ENCODE results near the gene ZNF248.
"Not testable (repeated sequence)": the region's sequence is repeated elsewhere in the genome, so short reads cannot be mapped to it uniquely, and the experiment has no call there.

ZNF248 gene

DNA sequence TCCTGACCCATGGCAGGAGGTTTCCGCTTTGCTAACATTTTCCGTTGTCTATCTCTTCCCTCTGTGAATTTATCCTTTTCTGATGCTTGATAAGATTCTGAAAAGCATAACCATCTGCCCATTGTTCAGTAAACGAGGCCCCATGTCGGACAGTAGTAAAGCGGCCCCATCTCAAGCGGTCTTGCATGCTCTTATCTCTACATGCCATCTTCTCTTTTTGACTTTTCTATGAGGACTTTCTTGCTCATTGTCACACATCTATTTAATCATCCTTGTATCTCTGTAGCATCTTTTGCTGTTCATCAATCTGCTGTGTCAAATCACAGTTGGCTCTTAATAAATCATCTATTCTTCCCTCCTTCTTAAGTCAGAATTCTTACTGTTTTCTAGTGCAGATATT is 37.6 kb downstream of the ZNF248 start:
- no peak for DNase-seq

DNA sequence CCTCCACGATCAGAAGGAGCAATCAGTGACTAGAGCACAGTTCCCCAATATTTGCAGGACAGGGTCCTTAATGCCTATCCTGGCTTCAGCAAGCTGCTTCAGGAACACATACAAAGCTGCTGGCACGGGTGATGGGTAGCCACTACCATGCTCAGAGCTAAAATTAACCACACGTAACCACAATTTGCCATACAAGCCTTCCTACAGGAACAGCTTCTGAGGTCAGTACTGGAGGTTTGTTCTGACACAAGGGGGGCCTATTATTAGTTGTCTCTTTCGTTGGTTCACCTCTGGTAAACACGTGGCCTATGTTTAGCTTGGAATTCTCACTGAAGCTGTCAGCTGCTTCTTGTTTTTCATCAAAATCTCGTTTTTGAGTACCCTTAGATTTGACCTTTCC is 41.1 kb downstream of the ZNF248 start:
- DNase-seq: no peak

DNA sequence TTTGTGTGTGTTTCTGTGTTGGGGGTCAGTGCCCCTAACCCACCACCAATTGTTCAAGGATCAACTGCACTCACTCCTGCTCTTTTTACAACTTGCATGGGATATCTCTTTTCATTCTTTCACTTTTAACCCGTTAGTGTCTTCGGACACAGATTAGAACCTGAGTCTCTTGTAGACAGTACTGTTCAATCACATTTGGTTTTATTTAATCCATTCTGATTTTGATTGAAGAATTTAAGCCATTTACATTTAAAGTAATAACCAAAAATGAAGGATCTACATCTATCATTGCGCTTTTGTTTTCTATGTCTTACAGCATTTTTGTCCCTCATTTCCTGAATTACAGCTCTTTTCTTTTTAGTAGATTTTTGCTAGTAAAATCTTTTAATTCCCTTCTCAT is 43.6 kb downstream of the ZNF248 start:
- no peak for DNase-seq

DNA sequence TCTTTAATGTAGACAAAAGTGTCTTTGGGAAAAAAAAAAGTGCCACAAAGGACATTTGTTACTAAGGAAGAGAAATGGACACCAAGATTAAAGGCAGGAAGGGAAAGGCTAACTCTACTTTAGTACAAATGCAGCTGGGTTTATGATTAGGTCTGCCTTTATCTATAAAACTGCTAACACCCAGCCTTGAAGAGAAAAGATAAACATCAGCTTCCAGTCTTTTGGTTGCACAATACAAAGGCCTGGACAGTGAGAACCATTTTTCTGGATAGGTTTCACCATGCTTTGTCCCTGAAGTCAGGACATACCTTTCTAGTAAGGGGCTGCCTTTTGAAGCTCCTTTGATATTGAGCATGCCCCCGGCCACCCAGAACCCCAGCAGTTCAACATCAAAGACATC is 45.1 kb downstream of the ZNF248 start:
- DNase-seq: no peak

DNA sequence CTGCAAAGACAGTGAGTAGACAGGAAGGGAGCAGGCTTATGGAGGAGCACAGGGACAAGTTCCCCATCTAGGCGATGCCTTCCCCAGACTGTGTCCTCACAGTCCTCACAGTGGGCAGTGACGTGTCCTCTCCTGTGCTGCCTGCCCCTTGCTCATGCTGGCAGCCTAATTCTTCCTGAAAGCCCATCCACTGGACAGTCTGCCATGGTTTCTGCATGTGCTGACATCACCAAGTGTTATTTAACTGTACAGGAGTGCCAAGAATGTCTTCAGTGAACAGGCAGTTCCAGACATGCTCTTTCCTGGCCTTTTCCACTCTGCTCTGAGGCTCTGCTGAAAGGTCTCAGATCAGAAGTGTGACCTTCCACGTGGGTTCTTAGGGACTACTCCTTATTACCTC is 54.1 kb downstream of the ZNF248 start:
- DNase-seq: no peak

DNA sequence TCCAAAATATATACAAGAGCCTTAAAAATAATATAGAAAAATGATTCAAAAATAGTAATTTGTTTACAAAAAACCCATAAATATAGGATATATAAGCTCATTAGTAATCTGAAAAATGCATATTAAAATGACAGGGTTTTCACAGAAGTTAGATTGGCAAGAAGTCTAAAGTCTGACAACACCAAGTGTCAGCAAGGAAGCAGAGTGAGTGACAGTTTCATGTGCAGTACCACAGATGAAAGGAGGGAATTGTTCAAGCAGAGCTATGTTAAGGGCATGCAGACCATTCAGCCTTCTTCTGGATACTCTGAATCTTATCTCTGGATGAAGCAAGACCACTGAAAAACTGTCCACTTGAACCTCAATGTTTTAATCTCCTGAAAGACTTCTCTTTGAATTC is 55.9 kb downstream of the ZNF248 start:
- DNase-seq: no peak

DNA sequence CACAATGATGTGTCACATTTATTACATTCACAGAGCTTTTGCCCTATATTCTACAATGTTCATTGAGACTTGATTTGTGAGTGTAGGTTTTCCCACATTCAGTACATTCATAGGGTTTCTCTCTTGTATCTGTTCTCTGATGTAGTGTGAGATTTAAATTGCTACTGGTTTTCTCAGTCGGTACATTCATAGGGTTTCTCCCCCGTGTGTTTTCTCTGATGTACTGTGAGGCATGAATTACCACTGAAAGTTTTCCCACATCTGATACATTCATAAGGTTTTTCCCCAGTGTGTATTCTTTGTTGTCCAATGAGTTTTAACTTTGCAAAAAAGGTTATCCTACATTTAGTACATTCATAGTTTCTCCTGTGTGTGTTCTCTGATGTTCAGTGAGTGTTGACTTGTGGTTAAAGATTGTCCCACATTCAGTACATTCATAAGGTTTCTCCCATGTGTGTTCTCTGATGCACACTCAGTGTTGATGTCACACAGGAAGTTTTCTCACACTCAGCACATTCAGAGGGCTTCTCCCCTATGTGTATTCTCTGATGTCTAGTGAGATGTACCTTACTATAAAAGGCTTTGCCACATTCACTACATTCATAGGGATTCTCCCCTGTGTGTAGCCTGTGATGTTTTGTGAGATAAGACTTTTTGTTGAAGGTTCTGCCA is 63.0 kb downstream of the ZNF248 start:
- no peak for DNase-seq

DNA sequence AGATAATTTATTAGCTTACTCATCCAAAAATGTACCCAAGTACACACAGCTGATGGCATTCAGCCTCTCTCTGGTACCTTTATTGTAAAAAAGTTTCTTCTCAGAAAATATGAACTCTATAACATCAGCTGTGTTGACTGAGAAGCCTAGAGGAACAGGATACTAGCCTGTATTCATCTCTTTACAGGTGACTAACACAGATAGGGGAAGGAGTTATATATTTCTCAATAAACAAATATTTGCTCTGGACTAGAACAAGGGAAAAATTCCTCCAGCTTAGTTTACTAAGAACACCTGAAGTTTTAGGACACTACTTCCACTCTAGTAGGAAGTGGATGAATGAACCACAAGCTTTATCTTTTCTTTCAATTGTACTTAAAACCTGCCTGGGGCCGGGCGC is 67.8 kb downstream of the ZNF248 start:
- no peak for DNase-seq

DNA sequence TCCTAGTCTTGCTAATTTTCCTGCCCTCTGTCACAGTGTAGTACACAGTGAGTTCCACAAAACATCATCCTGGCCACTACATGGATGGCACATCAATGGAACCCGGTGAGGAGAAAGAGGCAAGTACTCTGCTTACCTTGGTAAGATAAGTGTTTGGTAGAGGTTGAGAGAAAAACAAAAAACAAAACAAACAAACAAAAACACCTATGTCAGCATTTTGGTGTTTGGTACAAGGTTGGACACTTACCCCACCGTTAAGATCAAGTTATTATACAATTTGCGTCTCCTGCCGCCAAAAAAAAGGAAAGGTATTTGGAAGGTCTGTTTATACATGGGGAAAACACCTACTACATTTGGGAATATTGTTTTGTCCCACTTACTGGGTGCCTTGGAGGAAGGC is 72.7 kb downstream of the ZNF248 start:
- DNase-seq: no peak

DNA sequence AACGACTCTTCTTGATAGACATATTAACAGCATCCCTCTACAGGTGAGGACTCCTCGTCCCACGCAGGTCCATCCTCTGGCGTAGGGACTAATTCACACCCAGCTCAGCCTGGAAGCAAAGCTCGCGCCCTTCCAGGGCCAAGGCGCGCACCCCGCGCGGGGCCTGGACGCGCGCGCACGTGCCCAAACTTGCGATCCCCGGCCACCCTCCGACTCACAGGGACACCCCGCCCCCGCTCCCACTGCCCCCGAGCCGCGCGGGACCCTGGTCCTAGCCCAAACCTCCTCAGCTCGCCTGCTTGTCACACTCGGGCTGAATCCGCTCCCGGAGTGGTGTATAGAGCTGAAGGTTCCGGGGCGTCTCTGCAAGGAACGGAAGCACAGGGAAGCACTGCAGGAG is 76.9 kb downstream of the ZNF248 start:
- no peak for DNase-seq

DNA sequence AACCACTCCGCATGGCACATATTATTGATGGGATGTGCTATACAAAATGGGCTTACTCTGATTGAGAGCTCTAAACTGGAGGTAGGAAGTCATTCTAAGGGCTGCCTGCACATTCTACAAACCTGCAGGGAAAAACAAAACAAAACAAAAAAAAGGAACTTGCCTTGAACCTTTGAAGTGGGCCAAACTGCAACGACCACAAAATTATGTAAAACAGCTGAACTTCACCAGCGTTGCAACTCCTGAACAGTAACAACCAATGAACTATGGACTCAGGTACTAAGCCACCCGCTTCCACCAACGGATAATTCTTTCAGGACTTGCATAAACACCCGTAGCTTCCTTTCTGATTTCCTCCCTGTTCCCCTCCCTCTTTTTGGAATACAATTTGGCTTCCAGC is 80.4 kb downstream of the ZNF248 start:
- DNase-seq: no peak

DNA sequence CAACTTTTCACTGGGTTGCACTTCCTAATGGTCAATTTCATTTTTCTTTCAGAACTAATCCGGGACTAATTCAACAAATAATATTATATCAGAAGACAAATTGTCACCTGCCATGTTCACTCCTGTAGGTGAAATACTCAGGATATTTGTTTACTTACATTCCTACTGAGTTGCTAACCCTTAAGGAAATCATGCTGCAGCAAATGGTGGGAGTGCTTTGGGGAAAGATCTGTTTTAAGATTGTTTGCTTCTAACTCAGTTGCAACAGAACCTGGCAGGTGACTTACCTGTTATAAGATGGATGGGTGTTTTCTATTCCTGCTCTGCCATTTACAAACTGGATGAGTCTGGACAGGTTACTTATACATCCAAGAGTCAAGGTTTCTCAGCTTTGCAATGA is 81.8 kb downstream of the ZNF248 start:
- DNase-seq: no peak

DNA sequence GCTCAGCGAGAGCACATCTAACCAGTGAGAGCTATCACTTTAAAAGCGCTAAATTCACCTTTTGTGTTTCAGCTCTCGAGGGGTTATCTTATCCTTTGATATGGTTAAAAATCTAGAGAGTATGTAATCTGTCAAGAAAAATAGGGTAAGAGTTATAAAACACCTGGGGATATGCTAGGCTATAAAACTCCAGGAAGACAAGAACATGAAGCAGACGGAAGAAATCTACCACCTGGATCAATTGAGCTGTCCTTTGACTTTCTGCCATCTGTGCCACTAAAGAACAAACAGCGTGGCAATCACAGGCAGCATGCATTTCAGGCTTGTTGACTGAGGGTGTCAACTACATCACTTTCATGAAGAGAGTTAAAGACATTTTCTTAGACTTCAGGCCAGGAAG is 83.1 kb downstream of the ZNF248 start:
- DNase-seq: no peak

DNA sequence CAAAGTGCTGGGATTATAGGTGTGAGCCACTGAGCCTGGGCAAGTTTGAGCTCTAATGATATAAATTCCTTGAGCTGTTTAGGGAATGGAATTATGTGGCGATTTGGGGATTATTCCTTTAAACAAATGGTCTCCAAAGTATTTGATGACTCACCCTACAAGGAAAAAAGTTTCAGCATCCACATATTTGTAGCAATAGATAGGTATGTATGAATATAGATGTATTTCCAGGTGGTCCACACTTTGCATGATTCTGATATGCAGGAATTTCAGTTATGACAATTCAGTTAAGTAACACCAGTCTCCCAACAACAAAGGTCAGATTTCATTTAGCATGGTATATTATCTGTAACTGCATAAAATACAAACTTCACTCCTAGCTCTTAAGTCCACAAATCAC is 92.2 kb downstream of the ZNF248 start:
- no peak for DNase-seq

DNA sequence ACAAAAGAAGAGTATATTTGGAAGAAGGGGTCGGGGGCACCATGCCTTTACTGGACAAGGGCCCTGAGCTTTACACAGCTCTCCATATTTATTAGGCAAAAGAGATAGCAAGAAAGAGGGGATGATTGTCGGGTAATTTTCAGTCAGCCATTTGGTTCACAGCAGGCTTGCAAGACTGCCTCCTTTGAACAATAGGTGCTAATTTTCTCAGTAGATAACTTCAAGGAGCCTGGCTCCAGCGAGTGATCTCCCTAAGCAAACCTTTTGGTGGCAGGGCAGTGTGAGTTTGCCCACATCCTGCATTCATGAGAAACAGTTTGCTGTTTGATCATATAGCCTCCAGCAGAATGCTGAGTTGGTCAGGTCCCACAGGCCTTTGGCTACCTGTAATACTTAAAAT is 94.3 kb downstream of the ZNF248 start:
- DNase-seq: no peak

DNA sequence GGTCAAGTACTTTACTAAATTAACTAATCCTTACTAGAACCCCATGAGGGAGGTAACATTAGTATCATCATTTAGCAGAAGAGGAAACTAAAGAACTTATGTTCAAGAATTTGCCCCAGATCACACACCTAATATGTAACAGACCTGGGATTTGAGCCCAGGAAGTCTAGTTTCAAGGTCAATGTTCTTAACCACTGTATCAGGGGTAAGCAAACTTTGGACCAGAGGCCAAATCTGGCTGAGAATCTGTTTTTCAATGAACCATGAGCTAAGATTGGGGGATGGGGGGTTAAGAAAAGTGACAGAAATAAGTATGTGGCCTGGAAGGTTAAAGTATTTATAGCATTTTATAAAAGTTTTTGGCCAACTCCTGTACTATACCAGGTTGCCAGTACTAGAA is 95.1 kb downstream of the ZNF248 start:
- no peak for DNase-seq

DNA sequence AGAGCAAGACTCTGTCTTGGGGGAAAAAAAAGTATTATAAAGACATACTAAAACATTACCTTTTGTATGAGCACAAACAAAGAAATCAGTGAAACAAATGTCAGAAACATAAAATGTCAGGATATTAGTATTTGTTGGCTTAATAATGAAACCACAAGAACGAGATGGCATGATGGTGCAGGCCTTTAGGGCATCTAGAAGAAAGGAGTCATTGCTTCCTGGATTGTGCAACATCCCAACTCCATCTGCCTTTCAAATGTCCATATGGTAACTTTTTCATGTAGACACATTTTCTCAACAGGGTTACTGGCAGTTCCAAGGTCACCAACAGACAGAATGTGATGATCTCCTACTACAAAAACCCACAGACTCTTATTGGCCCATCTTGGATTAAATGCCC is 96.6 kb downstream of the ZNF248 start:
- DNase-seq: no peak

DNA sequence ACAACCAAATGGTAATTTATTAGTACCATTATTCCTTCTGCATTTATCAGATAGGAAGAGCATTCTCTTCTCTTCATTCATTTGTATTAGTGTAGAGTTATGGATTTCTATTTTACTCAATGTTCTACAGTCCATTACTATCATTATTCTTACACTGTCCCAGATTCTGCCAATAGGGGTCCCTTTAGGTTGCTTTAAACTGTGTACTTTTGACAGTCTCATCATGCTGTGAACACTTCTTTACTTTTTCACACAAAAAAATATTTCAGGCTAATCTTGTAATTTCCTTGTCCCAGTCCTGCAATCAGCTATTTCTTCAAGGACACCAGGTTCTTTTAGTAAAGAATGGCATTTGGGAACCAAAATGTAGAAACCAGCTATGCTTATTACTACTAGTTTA is 99.3 kb downstream of the ZNF248 start:
- no peak for DNase-seq

DNA sequence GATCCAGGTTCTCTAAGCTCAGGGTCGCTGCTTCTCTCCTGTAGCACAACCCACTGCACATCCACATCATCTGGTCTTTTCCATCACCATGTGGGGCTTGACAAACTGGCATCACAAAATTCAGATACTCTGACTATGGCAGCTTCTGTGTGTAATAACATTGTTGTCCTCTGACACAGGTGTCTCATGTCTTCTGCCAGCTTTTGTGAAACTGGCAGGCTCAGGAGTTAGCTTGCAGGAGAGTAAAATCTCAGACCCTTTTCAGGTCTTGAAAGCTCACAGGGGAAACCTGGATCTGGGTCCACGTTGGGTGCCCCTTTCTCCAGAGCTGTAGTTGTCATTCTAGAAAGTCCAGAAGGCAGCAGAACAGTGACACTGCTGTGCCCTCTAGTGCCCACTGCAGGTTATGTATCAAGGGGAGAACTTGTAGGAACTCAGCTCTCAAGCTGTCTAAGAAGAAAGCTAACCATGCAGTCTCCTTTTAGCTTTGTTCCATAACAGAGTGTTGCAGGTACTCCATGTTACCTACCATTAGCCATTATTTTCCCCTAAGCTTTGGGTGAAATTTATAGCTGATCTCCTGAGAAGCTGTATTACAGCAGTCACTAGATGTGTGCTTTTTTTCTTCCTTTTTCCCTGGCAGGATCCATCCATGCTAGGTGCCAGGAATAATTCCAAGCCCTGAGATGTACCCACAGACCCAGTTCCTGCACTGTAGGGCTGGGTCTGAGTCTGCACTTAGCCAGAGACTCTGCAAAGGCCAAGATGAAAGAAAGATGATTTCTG is 102.7 kb downstream of the ZNF248 start:
- DNase-seq: peak; percentile 14

DNA sequence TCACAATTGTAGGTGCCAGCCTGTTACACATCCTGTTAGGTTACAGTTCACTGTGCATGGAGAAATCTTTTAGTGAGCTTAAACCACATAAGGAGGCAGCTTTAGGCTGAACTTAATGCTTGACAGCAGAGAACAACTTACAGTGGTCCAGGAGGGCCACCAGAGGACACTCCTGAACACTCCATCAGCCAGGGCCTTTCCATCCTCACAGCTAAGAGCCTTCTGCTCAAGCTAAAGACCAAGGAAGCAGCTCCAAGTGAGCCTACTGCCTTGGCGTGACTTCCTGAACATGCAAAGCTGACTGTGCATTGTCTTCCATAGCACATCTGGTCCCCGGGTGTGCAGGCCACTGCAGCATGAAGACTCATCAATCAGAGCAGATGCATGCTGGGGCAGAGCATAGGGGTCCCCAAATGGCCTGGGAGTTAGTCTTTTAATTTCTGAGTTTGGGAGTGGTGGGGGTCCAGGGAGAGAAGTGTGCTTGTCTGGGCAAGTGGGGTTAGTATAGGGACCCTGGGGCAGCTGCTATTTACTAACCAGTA is 105.0 kb downstream of the ZNF248 start:
- DNase-seq: no peak

DNA sequence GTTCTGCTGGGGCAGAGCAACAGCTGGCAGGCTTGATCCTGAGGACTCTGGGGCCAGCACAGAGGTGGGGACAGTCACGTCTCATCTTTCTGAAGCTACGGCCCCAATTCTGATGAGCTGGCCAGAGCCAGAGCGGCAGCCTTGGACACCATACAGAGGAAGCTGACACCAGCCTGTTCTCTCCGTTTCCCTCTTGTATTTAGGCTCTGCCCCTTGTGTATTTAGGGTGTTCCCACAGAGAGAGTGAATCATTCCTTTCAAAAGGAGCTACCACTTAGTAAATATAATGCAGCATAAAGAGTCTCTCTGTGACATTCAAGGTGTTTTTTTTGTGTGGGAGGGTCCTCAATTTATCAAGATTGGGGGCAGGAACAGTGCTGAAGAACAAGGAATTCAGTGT is 109.2 kb downstream of the ZNF248 start:
- no peak for DNase-seq

DNA sequence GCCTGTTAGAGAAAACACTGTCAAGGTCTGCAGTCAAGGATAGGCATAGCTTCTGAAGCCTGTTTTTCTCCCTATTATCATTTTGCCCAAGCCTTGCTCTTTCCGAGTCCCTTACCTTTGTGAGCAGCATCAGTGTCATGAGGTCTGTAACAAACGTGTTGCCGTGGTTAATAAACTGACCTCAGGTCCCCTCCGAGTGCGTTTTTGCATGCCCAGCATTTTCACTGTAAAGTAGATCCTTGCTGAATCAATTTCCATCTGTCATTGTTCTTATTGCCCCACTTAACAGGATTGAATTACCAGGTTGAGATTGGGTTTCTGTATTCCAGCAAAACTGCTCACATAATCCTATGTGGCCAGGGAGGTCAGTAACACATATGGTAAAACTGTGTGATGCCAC is 110.3 kb downstream of the ZNF248 start:
- DNase-seq: no peak

DNA sequence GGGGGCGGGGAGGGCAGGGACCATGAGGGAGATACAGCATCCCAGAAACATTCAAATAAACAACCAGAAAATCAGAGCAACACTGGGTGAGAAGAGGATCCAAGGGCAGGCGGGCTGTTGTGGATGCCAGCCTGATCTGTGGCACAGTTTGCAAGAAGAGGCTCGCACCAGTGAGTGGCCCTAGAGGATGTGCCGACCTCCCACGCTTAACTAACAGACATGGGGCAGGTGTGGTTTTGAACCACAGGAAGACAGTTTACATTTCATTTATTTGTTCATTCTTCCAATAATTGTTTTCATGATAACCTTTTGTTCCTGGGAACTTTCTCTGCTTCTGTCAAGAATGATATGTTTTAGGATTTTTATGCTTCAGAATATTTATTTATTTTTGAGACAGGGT is 115.6 kb downstream of the ZNF248 start:
- no peak for DNase-seq

DNA sequence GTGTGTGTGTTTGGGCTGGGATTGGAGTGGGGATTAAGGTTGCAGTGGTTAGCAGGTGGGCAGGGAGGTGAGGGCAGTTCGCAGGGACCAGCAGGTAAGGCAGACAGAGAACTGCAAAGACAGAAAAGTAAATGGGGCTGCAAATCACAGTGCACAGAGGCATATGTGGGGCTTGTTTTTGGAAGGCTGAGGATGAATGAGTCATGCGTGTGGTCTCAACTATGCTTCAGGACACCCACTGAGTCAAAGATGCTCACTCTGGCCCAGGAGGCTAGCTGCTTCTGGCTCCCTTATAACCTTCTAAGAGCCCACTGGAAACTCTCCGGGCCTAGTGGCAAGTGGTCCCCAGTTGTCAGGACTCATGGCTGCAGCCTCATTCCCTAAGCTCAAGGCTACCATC is 118.2 kb downstream of the ZNF248 start:
- no peak for DNase-seq

DNA sequence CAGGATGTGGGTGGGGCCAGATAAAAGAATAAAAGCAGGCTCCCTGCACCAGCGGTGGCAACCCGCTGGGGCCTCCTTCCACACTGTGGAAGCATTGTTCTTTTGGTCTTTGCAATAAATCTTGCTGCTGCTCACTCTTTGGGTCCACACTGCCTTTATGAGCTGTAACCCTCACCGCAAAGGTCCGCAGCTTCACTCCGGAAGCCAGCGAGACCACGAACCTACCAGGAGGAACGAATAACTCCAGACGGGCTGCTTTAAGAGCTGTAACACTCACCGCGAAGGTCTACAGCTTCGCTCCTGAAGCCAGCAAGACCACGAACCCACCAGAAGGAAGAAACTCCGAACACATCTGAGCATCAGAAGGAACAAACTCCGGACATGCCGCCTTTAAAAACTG is 119.2 kb downstream of the ZNF248 start:
- DNase-seq: not testable (repeated sequence)
